Ishikawa (cell line): Measurements from ENCODE around the gene PLSCR4.

Source experiments
- CEBPB ChIP-seq: IDR thresholded peaks from 2 replicates; pipeline ENCODE4 v1.6.1; 2012
- CREB1 ChIP-seq: IDR thresholded peaks from 2 replicates; pipeline ENCODE4 v1.6.1; 2012; ENCODE audit warnings: low read depth
- EGR1 ChIP-seq: IDR thresholded peaks from 2 replicates; pipeline ENCODE4 v1.6.1; 2012
- EP300 ChIP-seq: IDR thresholded peaks from 2 replicates; pipeline ENCODE4 v1.6.1; 2012; ENCODE audit warnings: borderline replicate concordance
- FOXM1 ChIP-seq: IDR thresholded peaks from 2 replicates; pipeline ENCODE4 v1.6.1; 2012; ENCODE audit warnings: low read depth, borderline replicate concordance
- MAX ChIP-seq: IDR thresholded peaks from 2 replicates; pipeline ENCODE4 v1.6.1; 2012
- NFIC ChIP-seq: IDR thresholded peaks from 2 replicates; pipeline ENCODE4 v1.6.1; 2012
- RAD21 ChIP-seq: IDR thresholded peaks from 2 replicates; pipeline ENCODE4 v1.6.1; 2012; ENCODE audit warnings: low read depth
- TAF1 ChIP-seq: IDR thresholded peaks from 2 replicates; pipeline ENCODE4 v1.6.1; 2012; ENCODE audit warnings: low read depth, mild to moderate bottlenecking
- TCF12 ChIP-seq: IDR thresholded peaks from 2 replicates; pipeline ENCODE4 v1.6.1; 2012; ENCODE audit warnings: low read depth
- TEAD4 ChIP-seq: IDR thresholded peaks from 2 replicates; pipeline ENCODE4 v1.6.1; 2012
- YY1 ChIP-seq: IDR thresholded peaks from 2 replicates; pipeline ENCODE4 v1.6.1; 2012; ENCODE audit warnings: low read depth
- ZBTB7A ChIP-seq: IDR thresholded peaks from 2 replicates; pipeline ENCODE4 v1.6.1; 2012; ENCODE audit warnings: low read depth
- TF ChIP-seq, protein P1 (sequence below): IDR thresholded peaks from 2 replicates; pipeline ENCODE4 v1.6.1; 2012; ENCODE audit warnings: low read depth, mild to moderate bottlenecking
- TF ChIP-seq, protein P2 (sequence below): IDR thresholded peaks from 2 replicates; pipeline ENCODE4 v1.6.1; 2012

Gene PLSCR4

GRCh38 chr3:146169891-146170290, 81.0 kb downstream of the PLSCR4 start:
- TF ChIP-seq, protein P1, sequence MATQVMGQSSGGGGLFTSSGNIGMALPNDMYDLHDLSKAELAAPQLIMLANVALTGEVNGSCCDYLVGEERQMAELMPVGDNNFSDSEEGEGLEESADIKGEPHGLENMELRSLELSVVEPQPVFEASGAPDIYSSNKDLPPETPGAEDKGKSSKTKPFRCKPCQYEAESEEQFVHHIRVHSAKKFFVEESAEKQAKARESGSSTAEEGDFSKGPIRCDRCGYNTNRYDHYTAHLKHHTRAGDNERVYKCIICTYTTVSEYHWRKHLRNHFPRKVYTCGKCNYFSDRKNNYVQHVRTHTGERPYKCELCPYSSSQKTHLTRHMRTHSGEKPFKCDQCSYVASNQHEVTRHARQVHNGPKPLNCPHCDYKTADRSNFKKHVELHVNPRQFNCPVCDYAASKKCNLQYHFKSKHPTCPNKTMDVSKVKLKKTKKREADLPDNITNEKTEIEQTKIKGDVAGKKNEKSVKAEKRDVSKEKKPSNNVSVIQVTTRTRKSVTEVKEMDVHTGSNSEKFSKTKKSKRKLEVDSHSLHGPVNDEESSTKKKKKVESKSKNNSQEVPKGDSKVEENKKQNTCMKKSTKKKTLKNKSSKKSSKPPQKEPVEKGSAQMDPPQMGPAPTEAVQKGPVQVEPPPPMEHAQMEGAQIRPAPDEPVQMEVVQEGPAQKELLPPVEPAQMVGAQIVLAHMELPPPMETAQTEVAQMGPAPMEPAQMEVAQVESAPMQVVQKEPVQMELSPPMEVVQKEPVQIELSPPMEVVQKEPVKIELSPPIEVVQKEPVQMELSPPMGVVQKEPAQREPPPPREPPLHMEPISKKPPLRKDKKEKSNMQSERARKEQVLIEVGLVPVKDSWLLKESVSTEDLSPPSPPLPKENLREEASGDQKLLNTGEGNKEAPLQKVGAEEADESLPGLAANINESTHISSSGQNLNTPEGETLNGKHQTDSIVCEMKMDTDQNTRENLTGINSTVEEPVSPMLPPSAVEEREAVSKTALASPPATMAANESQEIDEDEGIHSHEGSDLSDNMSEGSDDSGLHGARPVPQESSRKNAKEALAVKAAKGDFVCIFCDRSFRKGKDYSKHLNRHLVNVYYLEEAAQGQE = no peak
- TF ChIP-seq MAX = no peak
- TF ChIP-seq CREB1 = no peak
- TF ChIP-seq TCF12 = no peak
- no peak for TF ChIP-seq FOXM1
- TF ChIP-seq CEBPB = no peak
- TF ChIP-seq EP300 = no peak
- TF ChIP-seq YY1 = no peak
- TF ChIP-seq, protein P2, sequence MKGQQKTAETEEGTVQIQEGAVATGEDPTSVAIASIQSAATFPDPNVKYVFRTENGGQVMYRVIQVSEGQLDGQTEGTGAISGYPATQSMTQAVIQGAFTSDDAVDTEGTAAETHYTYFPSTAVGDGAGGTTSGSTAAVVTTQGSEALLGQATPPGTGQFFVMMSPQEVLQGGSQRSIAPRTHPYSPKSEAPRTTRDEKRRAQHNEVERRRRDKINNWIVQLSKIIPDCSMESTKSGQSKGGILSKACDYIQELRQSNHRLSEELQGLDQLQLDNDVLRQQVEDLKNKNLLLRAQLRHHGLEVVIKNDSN = no peak
- TF ChIP-seq EGR1 = no peak
- TF ChIP-seq ZBTB7A = no peak
- TF ChIP-seq RAD21 = no peak
- no peak for TF ChIP-seq TEAD4
- TF ChIP-seq NFIC = no peak
- no peak for TF ChIP-seq TAF1

DNA sequence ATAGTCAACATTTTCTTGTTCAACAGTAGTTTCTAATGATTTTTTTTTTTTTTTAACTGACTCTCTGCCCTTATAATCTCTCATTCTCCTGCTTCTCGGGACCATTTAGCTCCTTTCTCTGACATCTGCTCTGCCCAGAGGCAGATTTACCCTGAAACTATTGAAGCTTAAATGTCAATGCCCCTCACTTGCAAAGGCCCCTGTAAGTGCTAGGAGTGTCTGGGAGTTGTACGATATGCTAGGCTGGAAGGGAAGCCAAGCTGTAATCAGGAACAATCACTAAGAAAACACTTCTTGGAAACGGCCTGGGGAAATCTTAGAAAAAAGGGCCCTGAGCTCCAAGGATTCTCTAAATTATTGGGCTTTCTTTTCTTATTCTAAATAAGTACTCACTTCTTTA, 84.1 kb downstream of the PLSCR4 start:
- TF ChIP-seq FOXM1 (no peak), TAF1 (no peak), CREB1 (no peak), EP300 (no peak), ZBTB7A (no peak), TCF12 (no peak), RAD21 (no peak), YY1 (no peak), NFIC (no peak), CEBPB (no peak), TEAD4 (no peak), EGR1 (no peak), MAX (no peak)
- TF ChIP-seq, protein P2 = no peak
- TF ChIP-seq, protein P1 = no peak

- TF ChIP-seq ZBTB7A = no peak
- TF ChIP-seq NFIC = no peak
- no peak for TF ChIP-seq RAD21
- no peak for TF ChIP-seq CREB1
- TF ChIP-seq YY1 = no peak
- TF ChIP-seq TCF12 = no peak
- TF ChIP-seq MAX = no peak
- TF ChIP-seq TAF1 = no peak
- no peak for TF ChIP-seq EGR1
- TF ChIP-seq, protein P2 = no peak
- TF ChIP-seq, protein P1 = no peak
- TF ChIP-seq CEBPB = no peak
- TF ChIP-seq FOXM1 = no peak
- TF ChIP-seq EP300 = no peak
- TF ChIP-seq TEAD4 = no peak
Measured at GRCh38 chr3:146166415-146166821, 84.5 kb downstream of the PLSCR4 start.

DNA sequence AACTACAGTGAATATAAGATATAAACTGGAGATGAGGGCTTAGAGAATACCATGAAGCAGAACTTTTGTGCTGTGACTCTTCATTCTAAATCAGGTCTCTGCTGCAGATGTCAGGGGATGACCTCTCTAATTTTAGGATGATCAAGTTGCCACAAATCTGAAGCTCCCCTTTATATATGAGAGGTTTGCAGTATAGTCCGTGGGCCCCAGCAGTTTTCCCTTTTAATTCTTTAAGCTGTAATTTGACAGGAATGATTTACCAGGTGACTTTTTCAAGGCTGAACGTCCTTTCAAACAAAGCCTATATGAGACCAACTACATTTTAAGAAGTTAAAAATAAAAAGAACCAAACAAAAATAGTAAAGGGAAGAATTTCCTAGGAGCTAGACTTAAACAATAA, 85.0 kb downstream of the PLSCR4 start:
- TF ChIP-seq TEAD4 (no peak), CEBPB (no peak), TCF12 (no peak), TAF1 (no peak), YY1 (no peak), ZBTB7A (no peak), RAD21 (no peak), EP300 (no peak), CREB1 (no peak), FOXM1 (no peak), MAX (no peak), EGR1 (no peak), NFIC (no peak)
- TF ChIP-seq, protein P1 = no peak
- TF ChIP-seq, protein P2 = no peak
